Ascending aorta (tissue), 2 donors: Measurements from ENCODE around the gene STK24. TPM values are rescaled to one million over a fixed set of nuclear protein-coding genes. Genes with fewer than 3 reads are reported as not detected.

Experiments
- DNase-seq, 2 donors: peaks; one replicate each; pipeline ENCODE4 v3.0.0-alpha.2; 2019; ENCODE audit warnings: low spot score in 2 of 2
- H3K27ac ChIP-seq, 2 donors: fragments of 200-600 bp; sonication (generic); one replicate each; pipeline ENCODE4 v1.5.1; 2016 to 2017; ENCODE audit warnings: mild to moderate bottlenecking in 1 of 2
- H3K27me3 ChIP-seq: fragments of 200-600 bp; sonication (generic); one replicate; pipeline ENCODE4 v1.5.1; 2017
- H3K36me3 ChIP-seq, 2 donors: fragments of 200-600 bp; sonication (generic); one replicate each; pipeline ENCODE4 v1.5.1; 2016
- H3K4me1 ChIP-seq, 2 donors: fragments of 200-600 bp; sonication (generic); one replicate each; pipeline ENCODE4 v1.5.1; 2016 to 2017; ENCODE audit warnings: mild to moderate bottlenecking in 1 of 2
- H3K4me3 ChIP-seq, 2 donors: fragments of 200-600 bp; sonication (generic); one replicate each; pipeline ENCODE4 v1.5.1; 2016 to 2017; ENCODE audit warnings: mild to moderate bottlenecking in 1 of 2
- H3K9me3 ChIP-seq, 2 donors: fragments of 200-600 bp; sonication (generic); one replicate each; pipeline ENCODE4 v1.5.1; 2016
- CTCF ChIP-seq, 3 experiments: fragments of 200-600 bp in 2 of 3; fragments of 450-650 bp in 1 of 3; sonication (generic) in 2 of 3; IDR thresholded peaks; one replicate each; pipeline ENCODE4 v1.5.1; 2016 to 2019; ENCODE audit warnings: antibody characterized with exemption in 3 of 3, mild to moderate bottlenecking in 1 of 3, moderate library complexity in 1 of 3
- intact Hi-C: fragments of 100-400 bp; cut with DNase I; formaldehyde crosslinking; loops from one replicate; pipeline ENCODE4 v1.15.1; 2023
- total RNA-seq: library from RNA; depleted of rRNA; stranded (reverse); fragments of >200 nt; gene quantifications from one replicate; pipeline ENCODE4 v1.1.0, GENCODE V29; 2016

STK24 gene
- total RNA-seq, 1 donor from 2014 or later: 35.4 TPM

- no peaks in the 10 kb centered on the region for H3K27me3 ChIP-seq
- H3K9me3 ChIP-seq: no peaks in the 10 kb centered on the region
- no peak overlapping the region for H3K4me3 ChIP-seq
- H3K36me3 ChIP-seq: no peaks in the 10 kb centered on the region
- intact Hi-C loops: no loop called here
- H3K4me1 ChIP-seq: no peaks in the 10 kb centered on the region
- H3K27ac ChIP-seq: no peak overlapping the region
- no peak for TF ChIP-seq CTCF (IDR thresholded peaks at IDR 0.05)
- DNase-seq: no peak
These were observed 179.0 kb downstream of the STK24 start for GRCh38 chr13:98397861-98398260.

DNA sequence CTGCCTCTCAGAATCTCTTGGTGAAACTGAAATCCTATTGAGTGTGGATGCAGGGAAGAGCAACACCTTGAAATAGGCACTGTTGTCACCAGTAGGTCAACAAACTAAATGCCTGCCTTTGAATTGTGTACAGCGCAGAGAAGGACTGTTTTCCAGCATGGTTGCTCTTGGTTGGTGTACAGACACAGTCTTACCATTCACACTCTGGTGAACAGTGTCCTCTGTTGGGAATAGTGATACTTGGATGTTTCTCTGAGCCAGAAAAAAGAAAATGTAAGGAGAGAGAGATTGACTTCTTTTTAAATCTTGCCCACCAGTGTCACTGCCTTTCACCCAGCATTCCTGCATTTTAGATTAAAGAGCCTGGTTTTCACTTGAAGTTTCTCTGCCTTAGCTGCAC lies 179.7 kb downstream of the STK24 start:
- Histone ChIP-seq H3K27ac (no peak overlapping the region), H3K36me3 (no peaks in the 10 kb centered on the region), H3K4me3 (no peak overlapping the region), H3K27me3 (no peaks in the 10 kb centered on the region), H3K4me1 (no peaks in the 10 kb centered on the region), H3K9me3 (no peaks in the 10 kb centered on the region)
- intact Hi-C loops: no loop called here
- DNase-seq: no peak
- TF ChIP-seq CTCF (IDR thresholded peaks at IDR 0.05): peak in 1 of 3 experiments; percentile 16

- H3K27me3 ChIP-seq: no peaks in the 10 kb centered on the region
- intact Hi-C loops: no loop called here
- TF ChIP-seq CTCF (IDR thresholded peaks at IDR 0.05): no peak
These were observed 180.7 kb downstream of the STK24 start for GRCh38 chr13:98396071-98396710.

More at GRCh38 chr13:98396071-98396710, 180.7 kb downstream of the STK24 start:
- Histone ChIP-seq H3K27ac (no peak overlapping the region), H3K9me3 (no peaks in the 10 kb centered on the region), H3K36me3 (no peaks in the 10 kb centered on the region), H3K4me1 (no peaks in the 10 kb centered on the region), H3K4me3 (no peak overlapping the region)
- no peak for DNase-seq

Other genes starting within 250 kb of the STK24 start
- gene SLC15A1, start 175.6 kb upstream of the STK24 start, total RNA-seq: not detected